GM21737 (cell line): ENCODE measurements around the gene CALR3.
"Not testable (repeated sequence)": the region's sequence is repeated elsewhere in the genome, so short reads cannot be mapped to it uniquely, and the experiment has no call there.

Experiments
- ATAC-seq: cut with Tn5 transposase; IDR thresholded peaks from one replicate; pipeline ENCODE4 v1.9.1; 2021; ENCODE audit warnings: mild to moderate bottlenecking, moderate library complexity; ENCODE audit not compliant: unreplicated experiment

The CALR3 gene

DNA sequence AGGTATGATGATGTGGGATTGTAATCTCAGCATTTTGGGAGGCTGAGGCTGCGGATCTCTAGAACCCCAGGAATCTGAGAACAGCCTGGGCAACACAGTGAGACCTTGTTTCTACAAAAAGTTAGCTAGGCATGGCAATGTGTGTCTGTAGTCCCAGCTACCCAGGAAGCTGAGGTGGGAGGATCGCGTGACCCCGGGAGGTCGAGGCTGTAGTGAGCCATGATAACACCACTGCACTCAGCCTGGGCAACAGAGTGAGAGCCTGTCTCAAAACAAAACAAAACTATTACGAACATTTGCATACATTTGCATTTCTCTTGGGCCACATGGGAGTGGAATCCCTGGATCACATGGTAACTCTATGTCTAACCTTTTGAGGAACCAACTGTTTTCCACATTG, 1.9 kb upstream of the CALR3 start:
- ATAC-seq = no peak

DNA sequence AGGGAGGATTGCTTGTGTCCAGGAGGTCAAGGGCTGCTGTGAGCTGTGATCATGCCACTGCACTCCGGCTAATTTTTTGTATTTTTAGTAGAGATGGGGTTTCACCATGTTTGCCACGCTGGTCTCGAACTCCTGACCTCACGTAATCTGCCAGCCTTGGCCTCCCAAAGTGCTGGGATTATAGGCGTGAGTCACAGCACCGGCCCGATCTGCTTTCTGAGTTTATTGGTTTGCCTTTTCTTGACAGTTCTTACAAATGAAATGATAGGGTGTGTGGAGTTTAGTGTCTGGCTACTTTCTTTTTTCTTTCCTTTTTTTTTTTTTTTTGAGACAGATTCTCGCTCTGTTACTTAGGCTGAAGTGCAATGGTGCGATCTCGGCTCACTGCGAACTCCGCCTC, 1.1 kb upstream of the CALR3 start:
- no peak for ATAC-seq

DNA sequence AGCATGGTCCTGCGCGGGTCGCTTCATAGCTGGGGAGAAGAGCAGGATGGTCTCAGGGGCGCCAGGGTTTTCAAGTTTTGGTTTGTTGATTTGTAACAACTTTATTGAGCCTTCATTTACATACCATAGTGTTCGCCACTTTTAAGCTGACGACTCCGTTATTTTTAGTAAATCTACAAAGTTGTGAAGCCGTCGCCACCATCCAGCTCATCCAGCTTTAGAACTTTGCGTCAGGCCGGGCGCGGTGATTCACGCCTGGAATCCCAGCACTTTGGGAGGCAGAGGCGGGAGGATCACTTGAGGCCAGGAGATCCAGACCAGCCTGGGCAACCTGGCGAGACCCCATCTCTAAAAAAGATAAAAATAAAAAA, 631 bp upstream of the CALR3 start:
- ATAC-seq = no peak

DNA sequence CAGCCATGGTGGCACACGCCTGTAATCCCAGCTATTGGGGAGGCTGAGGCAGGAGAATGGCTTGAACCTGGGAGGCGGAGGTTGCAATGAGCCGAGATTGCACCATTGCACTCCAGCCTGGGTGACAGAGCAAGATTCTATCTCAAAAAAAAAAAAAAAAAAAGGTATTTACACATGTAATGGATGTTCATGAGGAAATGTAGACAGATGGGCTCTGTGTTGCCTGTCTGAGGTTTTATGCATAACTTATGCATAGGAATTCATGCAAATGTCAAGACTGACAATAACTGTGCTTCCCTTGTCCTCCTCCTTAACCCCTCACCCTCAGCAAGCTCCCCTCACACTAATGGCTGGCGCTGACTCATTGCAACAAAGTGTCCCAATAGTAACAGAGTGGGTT, 9.5 kb downstream of the CALR3 start:
- not testable (repeated sequence) for ATAC-seq

DNA sequence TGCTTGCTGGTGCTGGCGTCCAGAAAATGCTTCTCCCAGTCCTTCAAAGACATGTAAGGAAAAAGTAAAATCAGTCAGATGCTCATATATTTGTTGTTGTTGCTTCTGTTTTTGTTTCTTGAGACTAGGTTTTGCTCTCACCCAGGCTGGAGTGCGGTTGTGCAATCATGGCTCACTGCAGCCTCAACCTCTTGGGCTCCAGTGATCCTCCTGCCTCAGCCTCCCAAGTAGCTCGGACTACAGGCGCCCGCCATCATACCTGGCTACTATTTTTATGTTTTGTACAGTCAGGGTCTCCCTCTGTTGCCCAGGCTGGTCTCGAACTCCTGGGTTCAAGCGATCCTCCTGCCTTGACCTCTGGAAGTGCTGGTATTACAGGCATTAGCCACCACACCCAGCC, 13.2 kb downstream of the CALR3 start:
- ATAC-seq = no peak

DNA sequence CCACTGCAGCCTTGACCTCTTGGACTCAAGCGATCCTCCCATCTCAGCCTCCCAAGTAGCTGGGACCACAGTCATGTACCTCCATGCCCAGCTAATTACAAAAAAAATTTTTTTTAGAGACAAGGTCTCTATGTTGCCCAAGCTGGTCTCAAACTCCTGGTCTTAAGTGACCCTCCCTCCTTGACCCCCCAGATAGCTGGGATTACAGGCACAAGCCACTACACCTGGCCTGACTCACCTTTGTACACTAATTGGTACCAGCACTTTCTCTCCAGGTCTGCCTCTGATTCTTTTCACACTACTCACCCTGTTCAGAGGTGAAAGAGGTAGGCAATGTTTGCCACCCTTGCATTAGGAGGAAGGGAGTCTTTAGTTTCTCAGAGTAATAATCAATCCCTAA, 18.7 kb downstream of the CALR3 start:
- no peak for ATAC-seq

DNA sequence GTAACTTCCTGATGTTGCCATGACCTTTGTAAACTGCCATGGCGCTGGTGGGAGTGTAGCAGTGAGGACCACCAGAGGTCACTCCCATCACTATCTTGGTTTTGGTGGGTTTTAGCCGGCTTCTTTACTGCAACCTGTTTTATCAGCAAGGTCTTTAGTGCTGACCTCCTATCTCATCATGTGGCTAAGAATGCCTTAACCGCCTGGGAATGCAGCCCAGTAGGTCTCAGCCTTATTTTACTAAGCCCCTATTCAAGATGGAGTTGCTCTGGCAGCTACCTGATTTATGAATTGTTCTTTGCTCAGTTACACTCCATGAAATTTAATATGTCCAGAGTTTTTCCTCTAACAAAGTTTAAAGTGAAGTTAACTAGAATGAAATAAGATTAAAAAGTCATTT, 19.6 kb downstream of the CALR3 start:
- ATAC-seq = no peak

DNA sequence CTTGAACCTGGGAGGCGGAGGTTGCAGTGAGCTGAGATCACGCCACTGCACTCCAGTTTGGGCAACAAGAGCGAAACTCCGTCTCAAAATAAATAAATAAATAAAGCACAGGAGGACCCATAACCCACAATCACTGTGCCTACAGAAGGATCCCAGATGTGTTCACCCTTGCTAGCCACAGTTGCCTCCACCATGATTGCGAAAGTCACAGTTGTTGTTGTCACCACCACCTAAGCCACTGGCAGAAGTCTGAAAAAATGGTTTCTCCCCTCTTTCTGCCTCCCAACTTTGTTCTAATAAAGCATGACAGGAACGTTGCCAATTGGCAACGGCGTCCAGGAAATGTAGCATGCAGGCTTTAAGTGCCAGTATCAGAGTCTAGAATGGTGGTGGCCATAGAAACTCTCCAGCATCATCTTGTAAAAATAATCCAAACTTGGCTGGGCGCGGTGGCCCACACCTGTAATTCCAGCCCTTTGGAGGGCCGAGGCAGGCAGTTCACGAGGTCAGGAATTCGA, 22.0 kb downstream of the CALR3 start:
- ATAC-seq = no peak

DNA sequence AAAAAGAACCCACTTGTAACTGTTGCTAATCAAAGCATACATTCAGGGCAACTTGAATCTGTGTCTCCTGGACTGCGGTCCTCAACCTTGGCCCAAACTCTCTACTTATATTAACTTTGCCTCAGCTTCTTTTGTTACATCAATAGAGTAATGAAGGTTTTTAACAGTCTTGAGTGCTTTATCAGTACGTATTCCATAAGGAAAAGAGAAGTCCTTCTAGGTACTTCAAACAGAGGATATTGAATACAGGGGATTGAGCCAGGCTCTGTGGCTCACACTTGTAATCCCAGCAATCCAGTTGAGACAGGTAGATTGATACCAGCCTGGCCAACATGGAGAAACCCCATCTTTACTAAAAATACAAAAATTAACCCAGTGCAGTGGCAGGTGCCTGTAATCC, 23.0 kb downstream of the CALR3 start:
- ATAC-seq = no peak

DNA sequence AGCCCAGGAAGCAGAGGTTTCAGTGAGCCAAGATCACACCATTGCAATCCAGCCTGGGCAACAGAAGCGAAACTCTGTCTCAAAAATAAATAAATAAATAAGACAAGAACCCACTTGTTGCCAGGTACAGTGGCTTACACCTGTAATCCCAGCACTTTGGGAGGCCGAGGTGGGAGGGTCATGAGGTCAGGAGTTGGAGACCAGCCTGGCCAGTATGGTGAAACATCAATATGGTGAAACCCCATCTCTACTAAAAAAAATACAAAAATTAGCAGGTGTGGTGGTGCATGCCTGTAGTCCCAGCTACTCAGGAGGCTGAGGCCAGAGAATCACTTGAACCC, 23.4 kb downstream of the CALR3 start:
- not testable (repeated sequence) for ATAC-seq

DNA sequence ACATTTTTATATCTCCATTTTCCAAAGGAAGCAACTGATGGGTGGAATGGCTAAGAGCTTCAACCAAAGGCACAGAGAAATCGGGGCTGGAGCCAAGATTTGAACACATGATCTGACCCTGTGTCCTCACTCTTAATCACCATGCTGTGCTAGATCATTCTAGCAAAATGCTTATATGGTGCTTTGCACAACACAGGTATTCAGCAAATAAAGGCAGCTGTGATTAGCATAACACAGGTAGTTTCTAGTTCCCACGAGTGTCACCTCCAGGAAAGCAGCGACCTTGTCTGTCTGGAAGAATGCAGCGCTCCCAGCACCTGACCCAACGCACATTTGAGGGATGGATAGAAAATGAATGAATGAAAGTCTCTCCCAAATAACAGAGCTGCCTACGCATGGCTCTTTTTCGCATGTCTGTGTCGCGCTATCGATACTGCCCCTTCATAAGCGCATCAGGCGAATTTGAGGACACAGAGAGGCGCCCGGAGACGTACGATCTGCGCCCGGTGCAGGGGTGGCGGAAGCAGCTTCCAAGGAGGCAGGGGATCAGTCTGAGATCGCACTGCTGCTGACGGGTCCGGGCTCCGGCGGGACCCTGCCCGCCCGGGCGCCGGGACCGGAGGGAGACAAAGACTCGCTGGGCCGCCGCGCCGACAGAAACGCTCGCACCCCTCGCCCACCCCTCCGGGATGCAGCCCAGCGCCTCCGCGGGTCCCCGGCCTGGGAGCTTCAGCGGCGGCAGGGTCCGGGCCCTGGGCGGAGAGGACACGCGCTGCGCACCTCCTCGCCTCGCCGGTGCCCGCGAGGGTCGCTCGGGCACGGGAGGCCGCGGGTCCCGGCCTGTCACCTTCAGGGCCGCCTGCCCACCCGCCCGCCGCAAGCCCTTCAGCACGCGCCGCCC, 24.8 kb downstream of the CALR3 start:
- peak; percentile 24 for ATAC-seq

DNA sequence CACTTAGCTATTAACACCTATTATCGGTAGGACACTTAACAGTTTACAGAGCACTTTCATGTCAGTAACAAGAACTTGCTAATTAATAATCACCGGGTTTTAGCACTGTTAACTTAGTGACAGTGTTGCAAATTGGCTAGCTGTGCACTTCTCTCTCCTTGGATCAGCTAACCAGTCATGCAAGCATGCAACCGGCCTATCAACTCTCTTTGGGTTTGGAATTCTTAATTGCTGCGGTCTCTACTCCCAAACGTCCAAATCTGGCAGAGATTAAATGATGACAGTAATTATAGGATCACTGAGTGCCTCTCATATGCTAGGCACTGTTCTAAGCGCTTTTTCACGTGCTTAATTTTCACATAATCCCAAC, 25.4 kb downstream of the CALR3 start:
- ATAC-seq = no peak

DNA sequence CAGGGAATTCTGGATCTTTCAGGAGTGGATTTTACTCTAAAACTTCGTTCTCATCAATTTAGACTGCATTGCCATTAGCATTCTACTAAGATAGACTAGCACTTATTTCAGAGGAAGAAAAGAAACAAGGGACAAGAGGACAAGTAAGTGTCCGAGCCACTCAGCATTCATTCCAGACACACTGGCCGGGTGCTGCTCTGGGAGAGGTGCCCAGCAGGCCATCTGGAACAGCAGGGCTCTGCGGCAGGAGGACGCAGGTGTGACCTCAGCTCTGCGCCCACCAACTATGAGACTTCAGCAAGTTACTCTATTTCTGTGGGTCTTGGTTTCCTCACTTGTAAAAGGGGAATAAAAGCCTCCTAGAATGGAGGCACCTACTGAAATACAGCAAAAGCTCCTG, 28.4 kb downstream of the CALR3 start:
- ATAC-seq = no peak

DNA sequence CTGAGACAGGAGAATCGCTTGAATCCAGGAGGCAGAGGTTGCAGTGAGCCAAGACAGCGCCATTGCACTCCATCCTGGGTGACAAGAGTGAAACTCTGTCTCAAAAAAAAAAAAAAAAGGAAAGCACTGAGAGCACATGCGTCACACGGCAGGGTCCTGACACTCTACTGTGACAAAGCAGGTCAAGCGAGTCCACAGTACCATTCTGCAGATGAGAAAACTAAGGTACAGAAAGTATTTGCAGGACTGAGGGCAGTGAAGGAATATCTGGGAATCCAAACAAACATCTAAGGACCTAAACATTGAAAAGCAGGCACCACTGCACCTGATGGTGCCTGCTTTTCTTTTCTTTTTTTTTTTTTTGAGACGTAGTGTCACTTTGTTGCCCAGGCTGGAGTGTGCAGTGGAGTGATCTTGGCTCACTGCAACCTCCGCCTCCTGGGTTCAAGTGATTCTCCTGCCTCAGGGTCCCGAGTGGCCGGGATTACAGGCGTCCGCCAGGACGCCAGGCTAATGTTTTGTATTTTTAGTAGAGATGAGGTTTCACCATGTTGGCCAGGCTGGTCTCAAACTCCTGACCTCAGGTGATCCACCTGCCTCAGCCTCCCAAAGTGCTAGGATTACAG, 29.1 kb downstream of the CALR3 start:
- not testable (repeated sequence) for ATAC-seq

DNA sequence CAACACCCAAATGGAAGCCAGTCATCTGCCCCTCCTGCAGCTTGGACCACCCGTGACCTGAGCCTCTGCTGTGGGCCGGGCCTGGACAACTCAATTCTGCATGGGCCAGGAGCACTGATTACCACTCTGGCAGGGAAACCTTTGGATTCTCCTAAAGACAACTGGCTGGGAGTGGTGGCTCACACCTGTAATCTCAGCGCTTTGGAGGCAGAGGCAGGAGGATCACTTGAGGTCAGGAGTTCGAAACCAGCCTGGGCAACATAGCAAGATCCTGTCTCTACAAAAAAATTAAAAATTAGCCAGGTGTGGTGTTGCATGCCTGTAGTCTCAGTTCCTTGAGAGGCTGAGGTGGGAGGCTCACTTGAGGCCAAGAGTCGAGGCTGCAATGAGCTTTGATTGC, 30.7 kb downstream of the CALR3 start:
- ATAC-seq = no peak

DNA sequence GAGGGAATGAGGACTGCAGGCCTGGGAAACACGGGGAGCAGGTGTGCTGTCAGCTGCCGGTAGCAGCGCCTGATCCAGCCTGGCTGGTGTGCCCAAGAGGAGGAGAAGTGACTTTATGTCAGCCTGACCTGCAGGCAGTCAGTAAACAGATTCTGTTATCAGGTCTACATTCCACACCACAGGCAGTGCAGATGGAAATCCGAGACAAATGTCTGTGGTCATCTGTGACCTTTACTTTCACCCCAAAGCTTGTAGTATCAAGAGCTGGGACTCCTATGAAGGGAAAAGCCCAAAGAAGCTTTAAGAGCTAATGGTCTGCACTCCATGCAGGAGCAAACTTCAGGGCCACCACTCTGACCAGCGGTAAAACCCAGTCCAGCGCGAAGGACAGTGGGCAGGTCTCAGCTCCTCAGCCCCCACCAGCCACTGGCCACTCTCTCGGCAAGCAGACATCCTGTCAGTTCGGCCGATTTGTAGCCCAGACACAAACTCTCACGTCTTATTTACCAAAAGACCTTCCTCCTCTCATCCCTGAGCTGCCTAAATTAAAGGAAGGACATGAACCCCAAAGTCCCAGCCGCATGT, 31.9 kb downstream of the CALR3 start:
- ATAC-seq = no peak

DNA sequence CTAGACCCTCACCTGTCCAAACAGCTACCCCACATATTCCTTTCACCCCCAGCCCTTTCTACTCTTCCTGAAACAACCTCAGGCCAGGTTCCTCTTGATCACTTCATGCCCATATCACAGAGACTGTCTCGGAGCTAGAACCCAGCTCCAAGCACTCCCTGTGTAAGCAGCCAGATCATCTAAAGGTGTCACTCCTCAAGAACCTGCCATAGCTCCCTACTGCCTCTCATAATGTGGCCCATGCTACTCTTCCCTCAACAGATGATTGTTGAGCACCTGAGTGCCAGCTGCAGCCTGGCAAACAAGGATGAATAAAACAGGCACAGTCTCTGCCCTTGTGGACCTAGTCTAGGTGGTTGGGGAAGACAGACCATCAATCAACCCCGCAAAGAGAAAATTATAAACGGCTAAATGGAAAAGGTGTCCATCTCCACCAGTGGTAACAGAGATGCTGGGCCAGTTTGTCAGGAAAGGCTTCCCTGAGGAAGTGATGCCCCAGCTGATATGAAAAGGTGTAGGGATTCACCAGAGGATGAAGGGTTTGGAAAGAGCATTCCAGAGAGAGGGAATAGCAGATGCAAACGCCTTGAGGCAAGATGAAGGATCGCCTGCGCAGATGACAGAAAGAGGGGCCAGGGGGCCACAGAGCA, 32.5 kb downstream of the CALR3 start:
- no peak for ATAC-seq

DNA sequence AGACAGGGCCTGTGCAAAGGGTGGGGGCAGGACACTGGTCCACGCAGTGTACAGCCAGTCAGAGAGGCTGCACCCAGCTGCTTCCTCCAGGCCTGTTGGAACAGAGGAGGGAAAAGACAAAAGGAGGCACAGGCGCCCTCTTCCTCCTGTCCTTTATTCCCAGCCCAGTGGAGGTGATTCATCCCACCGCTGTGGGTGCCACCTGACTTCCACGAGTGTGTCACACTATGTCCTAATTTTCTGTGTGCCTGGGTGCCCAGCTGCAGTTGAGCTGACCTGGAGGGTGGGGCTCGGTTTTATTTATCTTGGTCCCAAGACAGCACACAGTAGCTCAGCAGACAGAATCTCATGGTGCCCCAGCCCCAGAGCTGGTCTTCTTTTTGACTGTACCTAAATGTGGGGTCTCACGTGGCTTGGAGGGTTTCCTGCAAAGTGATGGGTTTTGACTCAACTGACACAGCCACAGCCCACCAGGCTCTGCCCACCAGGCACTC, 33.2 kb downstream of the CALR3 start:
- ATAC-seq = no peak

DNA sequence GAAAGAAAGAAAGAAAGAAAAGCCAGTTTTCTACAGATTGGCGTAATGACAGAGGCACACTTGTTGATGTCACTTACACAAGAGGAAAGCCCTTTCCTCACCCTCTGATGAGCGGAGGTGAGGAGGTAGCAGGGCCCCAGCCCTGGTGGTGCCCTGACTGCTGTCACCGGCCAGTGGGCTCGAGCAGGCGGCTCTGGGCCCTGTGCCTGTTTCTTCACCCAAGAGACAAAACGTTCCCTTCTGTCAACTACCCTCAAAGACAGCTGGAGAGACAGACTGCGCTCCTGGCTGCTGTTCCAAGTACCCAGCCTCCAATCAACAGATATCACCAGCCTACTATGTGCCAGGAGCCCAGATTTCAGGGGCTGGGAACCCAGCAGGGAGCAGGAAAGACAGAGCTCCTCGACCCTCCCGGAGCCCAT, 34.3 kb downstream of the CALR3 start:
- ATAC-seq = no peak

DNA sequence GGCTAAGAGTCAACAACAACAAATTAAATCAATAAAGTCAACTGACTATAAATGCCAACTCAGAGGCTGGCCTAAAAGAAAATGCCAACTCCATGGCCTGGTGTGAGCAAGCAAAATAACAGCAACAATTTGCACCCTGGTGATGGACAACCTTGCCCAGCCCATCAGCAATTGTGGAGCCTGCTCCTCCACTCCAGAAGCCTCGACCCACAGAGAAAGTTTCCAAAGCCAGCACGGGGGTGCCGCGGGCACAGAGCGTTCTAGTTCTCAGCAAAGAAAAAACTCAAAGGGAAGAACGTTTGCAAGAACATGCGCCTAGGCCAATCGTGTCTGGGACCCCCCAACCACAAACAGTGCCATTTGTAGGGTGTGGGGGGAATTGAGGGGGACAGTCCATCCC, 35.5 kb downstream of the CALR3 start:
- no peak for ATAC-seq

DNA sequence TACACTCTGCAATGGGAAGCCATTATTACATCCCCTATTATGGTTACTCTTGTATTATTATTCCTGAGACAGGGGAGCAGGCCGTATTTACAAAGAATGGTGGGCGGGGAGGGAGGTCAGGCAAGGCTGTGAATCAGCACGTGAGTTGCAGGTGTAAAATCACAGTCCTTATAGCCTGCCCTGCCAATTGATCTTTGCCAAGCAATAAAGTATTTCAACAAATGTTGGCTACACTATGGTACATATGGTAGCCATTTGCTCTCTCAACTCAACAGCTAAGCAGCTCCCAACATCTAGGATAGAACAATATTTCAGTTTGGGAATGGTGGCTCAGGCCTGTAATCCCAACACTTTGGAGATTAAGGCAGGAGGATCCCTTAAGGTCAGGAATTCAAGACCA, 36.3 kb downstream of the CALR3 start:
- ATAC-seq = no peak
